ENCODE measurements around the gene LPO. TPM values are rescaled to one million over a fixed set of nuclear protein-coding genes. Genes with fewer than 3 reads are reported as not detected.

Gene LPO
- total RNA-seq, 1 donor from 2014 or later: 0.27 TPM

GRCh38 chr17:58271216-58271931, 33.0 kb downstream of the LPO start:
- H3K4me1 Mint-ChIP-seq: no peaks in the 10 kb centered on the region
- no peaks in the 10 kb centered on the region for H3K9me3 Mint-ChIP-seq

GRCh38 chr17:58272367-58273280, 34.2 kb downstream of the LPO start:
- no peak for TF ChIP-seq CTCF (IDR thresholded peaks at IDR 0.05; ENCODE audit: unreplicated experiment)
- DNase-seq (ENCODE audit: low spot score in 2 of 2, unreplicated experiment in 2 of 2): no peak
- no peaks in the 10 kb centered on the region for H3K4me1 Mint-ChIP-seq
- no peak overlapping the region for H3K27ac Mint-ChIP-seq
- peaks cover 26% of the 10 kb centered on the region for H3K27me3 Mint-ChIP-seq (ENCODE audit: low read depth)
- H3K4me3 Mint-ChIP-seq: no peak overlapping the region
- no peaks in the 10 kb centered on the region for H3K9me3 Mint-ChIP-seq
- no peaks in the 10 kb centered on the region for H3K36me3 Mint-ChIP-seq

More at GRCh38 chr17:58271216-58271931, 33.0 kb downstream of the LPO start:
- Mint-ChIP-seq H3K27ac (no peak overlapping the region), H3K36me3 (no peaks in the 10 kb centered on the region), H3K4me3 (no peak overlapping the region), H3K27me3 (ENCODE audit: low read depth) (peaks cover 35% of the 10 kb centered on the region)
- DNase-seq (ENCODE audit: low spot score in 2 of 2, unreplicated experiment in 2 of 2): no peak
- no peak for TF ChIP-seq CTCF (IDR thresholded peaks at IDR 0.05; ENCODE audit: unreplicated experiment)

- no peaks in the 10 kb centered on the region for H3K4me1 Mint-ChIP-seq
- H3K4me3 Mint-ChIP-seq: no peak overlapping the region
- no peak for TF ChIP-seq CTCF (IDR thresholded peaks at IDR 0.05; ENCODE audit: unreplicated experiment)
- no peaks in the 10 kb centered on the region for H3K36me3 Mint-ChIP-seq
- no peaks in the 10 kb centered on the region for H3K9me3 Mint-ChIP-seq
- no peak for DNase-seq (ENCODE audit: low spot score in 2 of 2, unreplicated experiment in 2 of 2)
- no peak overlapping the region for H3K27ac Mint-ChIP-seq
- peaks cover 26% of the 10 kb centered on the region for H3K27me3 Mint-ChIP-seq (ENCODE audit: low read depth)
Measured at GRCh38 chr17:58273453-58274104, 35.2 kb downstream of the LPO start.

- TF ChIP-seq CTCF (IDR thresholded peaks at IDR 0.05; ENCODE audit: unreplicated experiment): no peak
- no peak overlapping the region for H3K27ac Mint-ChIP-seq
- H3K36me3 Mint-ChIP-seq: no peaks in the 10 kb centered on the region
- DNase-seq (ENCODE audit: low spot score in 2 of 2, unreplicated experiment in 2 of 2): no peak
- H3K27me3 Mint-ChIP-seq (ENCODE audit: low read depth): peaks cover 30% of the 10 kb centered on the region
- no peak overlapping the region for H3K4me3 Mint-ChIP-seq
- no peaks in the 10 kb centered on the region for H3K9me3 Mint-ChIP-seq
- H3K4me1 Mint-ChIP-seq: no peaks in the 10 kb centered on the region
Measured at GRCh38 chr17:58275417-58275816, 37.0 kb downstream of the LPO start.

- Mint-ChIP-seq H3K27ac (no peak overlapping the region), H3K27me3 (ENCODE audit: low read depth) (peaks cover 34% of the 10 kb centered on the region), H3K4me1 (no peaks in the 10 kb centered on the region), H3K36me3 (no peaks in the 10 kb centered on the region), H3K9me3 (no peaks in the 10 kb centered on the region), H3K4me3 (no peak overlapping the region)
- no peak for DNase-seq (ENCODE audit: low spot score in 2 of 2, unreplicated experiment in 2 of 2)
- TF ChIP-seq CTCF (IDR thresholded peaks at IDR 0.05; ENCODE audit: unreplicated experiment): no peak
Measured at GRCh38 chr17:58276423-58276822, 38.0 kb downstream of the LPO start.
